ENCODE data around the gene ZNF746.
A peak's percentile ranks its signal among the peaks of the same experiment; 100 is the strongest.
"Not testable (repeated sequence)": the region's sequence is repeated elsewhere in the genome, so short reads cannot be mapped to it uniquely, and the experiment has no call there.

ZNF746 gene

DNA sequence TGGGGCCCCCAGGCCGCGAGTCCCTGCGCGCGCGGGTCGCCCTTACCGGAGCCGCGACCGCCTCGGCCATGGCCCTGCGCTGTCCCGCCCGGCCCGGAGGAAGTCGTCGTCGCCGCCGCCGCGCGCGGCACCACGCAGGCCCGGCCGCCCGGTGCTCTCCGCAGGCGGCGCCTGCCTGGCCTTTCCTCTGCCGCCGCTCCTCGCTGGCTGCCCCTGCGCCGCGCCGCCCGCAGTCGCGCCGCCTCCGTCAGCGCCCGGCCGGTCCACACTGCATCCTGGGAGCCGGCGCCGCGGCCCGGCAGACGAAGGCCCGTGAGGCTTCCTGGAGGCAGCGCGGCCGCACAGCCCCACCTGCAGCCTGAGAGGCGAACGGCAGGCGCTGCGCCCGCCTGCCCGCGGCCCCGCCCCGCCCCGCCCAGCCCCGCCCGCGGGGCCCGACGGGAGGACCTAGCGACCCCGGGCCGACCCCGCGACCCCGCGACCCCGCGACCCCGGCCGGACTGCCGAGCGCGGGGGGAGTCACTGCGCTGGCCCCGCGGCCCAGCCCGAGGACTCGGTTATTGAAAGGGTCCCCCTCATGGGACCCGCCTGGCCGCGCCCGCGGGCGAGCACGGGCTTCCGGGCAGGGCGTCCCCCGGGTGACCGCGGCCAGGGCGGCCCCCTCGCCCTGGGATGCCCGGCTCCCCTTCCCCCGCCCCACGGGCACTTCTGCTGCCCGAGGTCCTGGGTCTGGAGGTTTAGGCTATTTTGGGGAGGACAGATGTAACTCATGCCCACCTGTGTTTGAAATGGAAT, at the start of gene ZNF746:
ZNF746 (minus strand) TSS at position 343 of the 795 bp plus-strand sequence; CDS start at position 70, 273 bp downstream.
- DNase-seq (ENCODE audit: low spot score), result peak; percentile 97

DNA sequence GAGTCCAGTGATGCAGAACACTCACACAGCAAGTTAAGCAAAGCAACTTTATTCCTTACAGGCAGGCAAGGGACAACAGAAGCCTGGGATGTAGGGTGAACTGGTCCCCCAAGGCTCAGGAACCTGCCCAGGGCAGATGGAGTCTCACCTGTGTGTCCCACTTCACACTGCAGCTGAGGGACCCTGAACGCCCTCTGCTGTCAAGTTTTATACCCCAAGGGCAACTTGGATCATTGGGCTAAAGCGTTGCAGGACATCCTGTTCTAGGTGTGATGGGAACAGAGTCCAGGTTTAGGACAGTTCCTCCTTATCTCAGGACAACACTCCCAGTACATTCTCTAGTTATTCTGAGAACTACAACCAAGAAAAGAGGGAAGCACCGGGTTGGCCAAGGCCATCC, 49.5 kb upstream of the ZNF746 start:
- no peak for DNase-seq (ENCODE audit: low spot score)

DNA sequence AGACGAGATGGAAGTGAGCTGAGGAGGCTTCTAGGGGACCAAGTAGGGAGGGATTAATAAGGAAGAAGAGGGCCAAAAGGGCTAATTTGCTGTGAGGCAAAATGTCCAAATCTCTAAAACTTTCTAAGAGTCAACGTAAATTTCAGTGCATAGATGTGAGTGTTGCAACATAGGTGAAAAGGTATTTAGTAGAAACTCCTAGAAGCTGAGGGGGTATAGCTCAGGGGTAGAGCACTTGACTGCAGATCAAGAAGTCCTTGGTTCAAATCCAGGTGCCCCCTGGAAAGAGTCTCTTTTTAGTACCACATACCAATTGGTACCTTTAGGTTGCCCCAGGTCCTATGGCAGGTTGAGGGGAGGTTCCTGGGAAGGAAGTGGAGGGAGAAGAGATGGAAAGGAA, 48.7 kb upstream of the ZNF746 start:
- no peak for DNase-seq (ENCODE audit: low spot score)

DNA sequence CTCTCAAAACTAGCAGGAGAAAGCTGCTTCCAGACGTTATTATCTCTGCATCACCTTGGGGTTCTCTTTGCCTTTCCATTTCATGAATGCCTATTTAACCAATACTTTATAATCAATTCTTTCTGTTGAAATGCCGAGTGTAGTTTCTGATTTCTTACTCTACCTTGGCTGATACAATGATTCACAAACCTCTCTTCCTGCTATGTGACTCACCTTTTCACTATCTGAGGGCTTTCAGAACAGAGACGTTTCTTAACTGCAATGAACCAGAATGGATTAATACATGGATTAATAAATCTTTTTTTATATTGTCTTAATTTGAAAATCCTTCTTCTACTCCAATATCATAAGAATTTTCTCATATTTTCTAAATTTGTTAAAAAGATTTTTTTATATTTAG, 46.4 kb upstream of the ZNF746 start:
- no peak for DNase-seq (ENCODE audit: low spot score)

DNA sequence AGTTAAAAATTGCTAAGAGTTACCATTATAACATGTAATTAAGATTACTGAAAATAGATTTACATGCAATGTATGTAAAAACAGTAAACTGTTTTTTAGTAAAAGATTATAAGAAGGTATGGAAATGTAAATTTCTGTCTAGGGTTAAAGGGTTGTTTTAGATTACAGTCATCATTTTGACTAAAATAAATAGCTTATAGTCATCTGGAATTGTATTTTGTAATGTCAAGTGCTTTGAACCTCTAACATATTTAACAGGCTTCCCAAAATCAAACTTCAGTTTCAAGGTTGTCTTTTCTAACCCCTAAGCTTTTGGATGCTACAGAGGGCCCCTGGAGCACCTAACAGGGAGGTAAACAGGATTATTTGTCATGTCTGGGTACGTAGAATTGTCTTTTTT, 35.0 kb upstream of the ZNF746 start:
- no peak for DNase-seq (ENCODE audit: low spot score)

DNA sequence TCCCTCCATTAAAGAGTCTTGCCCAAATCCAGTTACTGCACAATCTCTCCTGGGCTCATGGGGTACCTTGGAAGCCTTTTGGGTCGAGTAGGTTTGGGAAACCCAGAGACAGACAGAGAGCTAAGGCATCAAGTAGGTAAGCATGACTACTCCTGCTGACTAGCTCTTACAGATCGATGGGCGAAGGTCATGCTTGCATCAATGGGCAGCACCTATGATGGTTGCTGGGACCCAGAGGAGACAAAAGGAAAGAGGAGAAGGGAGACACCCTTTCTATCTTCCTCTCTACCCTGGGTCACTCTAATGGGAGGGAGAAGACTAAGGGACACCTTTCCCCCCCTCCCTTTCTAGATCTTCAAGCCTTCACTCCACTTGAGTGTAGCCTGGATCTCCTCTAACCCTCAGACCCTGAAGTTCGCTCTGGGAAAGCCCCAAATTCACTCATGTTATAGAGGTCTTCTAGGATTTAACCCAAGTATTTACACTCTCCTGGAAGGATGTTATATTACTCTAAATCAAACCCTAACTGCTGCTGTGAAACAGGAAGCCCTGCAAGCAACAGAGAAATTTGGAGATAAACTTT, 31.6 kb upstream of the ZNF746 start:
- DNase-seq (ENCODE audit: low spot score), result no peak

DNA sequence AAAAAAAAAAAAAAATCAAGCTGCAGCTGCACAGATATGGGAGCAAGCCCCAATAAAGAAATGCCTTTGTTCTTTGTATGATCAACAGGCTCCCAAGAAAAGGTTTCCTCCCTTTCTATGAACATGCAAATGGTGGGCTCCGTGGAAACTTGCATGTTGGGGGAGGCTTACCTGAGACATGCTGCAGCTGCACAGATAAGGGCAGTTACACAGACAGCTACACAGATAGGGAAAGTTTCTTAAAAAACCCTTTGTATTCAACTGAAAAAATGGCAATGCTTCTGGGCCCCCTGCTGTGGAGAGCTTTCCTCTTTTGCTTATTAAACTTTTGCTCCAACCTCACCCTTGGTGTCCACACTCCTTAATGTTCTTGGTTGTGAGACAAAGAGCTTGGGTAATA, 29.8 kb upstream of the ZNF746 start:
- no peak for DNase-seq (ENCODE audit: low spot score)

DNA sequence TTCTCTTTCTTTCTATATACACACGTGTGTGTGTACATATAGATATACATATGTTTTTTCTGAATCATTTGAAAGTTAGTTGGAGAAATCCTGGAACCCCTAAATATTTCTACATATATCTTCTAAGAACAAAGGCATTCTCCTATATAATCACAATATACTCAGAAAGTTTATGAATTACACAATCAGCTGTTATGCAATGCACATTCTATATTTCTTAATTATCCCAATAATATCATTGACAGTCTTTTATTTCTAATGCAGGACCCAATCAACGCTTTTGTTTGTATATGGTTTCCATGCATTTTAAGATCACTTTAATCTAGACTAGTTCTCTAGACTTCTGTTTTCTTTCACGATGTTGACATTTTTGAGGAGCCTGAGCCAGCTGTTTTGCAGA, 27.7 kb upstream of the ZNF746 start:
- no peak for DNase-seq (ENCODE audit: low spot score)

DNA sequence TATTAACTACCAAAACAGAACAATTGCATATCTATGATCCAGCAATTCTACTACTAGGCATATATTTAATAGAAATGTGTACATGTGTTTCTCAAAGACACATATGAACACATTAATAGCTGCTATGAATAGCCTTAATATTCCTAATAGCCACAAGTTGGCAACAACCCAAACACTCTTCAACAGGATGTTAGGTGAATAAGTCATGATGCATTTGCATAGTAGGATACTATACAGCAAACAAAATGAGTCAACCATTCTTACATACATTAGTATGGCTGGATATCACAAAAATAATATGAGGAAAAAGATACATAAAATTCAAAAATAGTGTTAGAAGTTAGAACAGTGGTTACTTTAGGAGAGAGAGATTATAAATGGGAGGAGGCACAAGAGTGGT, 26.8 kb upstream of the ZNF746 start:
- DNase-seq (ENCODE audit: low spot score), result no peak

DNA sequence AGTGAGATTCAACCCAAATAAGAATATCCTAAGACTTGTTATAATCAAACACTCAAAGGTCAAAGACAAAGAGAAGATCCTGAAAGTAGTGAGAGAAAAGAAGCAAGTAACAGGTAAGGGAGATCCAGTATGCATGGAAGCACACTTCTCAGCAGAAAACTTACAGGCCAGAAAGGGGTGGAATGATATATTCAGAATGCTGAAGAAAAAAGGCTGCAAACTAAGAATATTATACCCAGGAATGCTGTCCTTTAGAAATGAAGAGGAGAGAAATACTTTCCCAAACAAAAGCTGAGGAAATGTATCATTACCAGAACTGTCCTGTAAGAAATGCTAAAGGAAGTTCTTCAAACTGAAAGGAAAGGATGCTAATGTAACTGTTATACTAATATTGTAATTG, 12.6 kb upstream of the ZNF746 start:
- DNase-seq (ENCODE audit: low spot score), result no peak

DNA sequence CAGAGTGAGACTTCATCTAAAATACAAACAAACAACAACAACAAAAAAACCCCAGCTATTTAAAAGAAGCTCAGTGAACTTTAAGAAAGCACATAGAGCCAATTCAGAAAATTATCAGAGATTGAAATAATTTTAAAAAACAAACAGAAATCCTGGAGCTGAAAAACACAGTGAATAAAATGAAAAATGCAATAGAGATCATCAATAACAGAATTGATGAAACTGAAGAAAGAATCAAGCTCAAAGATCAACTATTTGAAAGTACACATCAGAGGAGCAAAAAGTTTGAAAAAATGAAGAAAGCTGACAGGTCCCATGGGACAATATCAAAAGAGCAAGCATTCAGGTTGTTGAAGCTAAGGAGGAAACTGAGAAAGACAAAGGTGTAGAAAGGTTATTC, 12.2 kb upstream of the ZNF746 start:
- DNase-seq (ENCODE audit: low spot score), result no peak

DNA sequence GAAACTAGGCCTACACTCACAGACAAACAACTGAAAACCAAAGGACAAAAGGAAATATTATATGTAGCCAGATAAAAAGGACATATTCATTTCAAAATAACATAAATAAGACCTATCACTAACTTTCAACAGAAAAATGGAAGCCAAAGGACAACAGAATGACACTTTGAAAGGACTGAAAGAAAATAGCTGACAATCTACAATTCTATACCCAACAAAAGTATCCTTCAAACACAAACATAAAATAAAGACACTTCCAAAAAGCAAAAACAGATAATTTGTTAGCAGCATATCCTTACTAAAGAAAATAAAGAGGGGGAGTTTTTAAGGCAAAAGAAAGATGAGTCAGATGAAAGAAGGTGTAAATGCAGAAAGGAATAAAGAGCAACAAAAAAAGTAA, 7.9 kb upstream of the ZNF746 start:
- no peak for DNase-seq (ENCODE audit: low spot score)

DNA sequence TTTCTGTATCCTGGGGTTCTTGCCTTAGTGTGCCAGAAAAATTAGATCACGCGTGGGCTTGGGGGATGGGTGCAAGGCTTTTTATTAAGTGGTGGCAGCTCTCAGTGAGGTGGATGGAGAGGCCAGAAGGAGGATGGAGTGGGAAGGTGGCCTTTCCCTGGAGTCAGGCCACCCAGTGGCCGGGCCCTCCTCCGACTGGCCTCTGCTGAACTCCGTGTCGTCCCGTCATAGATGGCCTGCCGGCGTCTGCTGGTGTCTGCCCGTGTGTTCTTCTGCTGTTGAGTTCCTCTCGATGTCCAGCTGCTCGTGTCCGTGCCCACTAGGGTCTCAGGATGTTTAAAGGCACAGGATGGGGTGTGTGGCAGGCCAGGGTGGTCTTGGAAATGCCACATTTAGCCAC, 4.0 kb upstream of the ZNF746 start:
- DNase-seq (ENCODE audit: low spot score), result no peak

DNA sequence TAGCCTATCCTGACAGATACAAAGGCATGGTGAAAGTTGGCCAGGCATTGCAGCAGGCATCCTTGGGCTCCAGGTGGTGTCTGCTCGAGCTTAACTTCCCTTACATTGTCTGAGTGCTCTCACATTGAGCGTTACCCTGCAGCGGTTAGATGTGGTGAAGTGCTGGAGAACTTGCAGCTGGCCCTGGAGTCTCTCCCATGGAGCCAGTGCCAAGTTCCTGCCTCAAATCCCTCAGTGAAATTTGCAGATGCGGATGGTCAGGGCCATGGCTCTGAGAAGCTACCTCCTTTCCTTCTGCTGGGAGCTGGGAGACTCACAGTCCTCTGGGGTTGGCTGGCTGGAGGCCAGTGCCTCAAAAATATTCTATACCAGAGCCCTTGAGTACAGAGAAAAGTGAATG, 3.3 kb upstream of the ZNF746 start:
- no peak for DNase-seq (ENCODE audit: low spot score)

DNA sequence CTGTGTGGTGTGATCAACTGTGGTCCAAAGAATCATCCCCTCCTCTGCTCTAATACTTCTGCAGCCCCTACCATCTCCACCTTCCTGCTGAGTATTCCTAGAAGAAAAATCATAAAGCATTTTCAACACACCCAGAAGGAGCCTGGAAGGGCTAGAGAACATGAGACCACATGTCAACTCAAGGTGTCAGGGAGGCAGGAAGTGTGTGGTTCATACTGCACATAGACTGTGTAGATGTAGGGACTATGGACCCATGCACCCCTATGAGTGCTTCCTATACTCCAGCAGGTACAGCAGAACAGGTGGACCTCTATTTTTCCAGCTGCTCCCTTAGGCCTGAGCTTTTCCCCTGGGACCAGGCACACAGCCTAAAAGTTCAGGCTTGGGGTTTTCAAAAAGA, 2.6 kb upstream of the ZNF746 start:
- no peak for DNase-seq (ENCODE audit: low spot score)

DNA sequence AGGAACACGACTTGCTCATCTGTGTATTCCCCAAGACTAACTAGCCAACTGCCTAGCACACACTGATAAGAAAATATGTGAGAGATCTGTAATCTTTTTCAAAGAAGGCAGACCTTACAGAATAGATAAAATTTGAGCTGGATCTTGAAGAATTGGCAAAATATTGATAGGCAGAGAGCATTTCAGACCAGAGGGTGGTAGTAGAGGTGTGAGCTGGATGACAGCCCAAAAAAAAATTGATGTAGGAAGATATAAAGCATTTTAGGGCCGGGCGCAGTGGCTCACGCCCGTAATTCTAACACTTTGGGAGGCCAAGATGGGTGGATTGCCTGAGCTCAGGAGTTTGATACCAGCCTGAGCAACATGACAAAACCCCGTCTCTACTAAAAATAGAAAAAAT, 1.2 kb upstream of the ZNF746 start:
- no peak for DNase-seq (ENCODE audit: low spot score)

DNA sequence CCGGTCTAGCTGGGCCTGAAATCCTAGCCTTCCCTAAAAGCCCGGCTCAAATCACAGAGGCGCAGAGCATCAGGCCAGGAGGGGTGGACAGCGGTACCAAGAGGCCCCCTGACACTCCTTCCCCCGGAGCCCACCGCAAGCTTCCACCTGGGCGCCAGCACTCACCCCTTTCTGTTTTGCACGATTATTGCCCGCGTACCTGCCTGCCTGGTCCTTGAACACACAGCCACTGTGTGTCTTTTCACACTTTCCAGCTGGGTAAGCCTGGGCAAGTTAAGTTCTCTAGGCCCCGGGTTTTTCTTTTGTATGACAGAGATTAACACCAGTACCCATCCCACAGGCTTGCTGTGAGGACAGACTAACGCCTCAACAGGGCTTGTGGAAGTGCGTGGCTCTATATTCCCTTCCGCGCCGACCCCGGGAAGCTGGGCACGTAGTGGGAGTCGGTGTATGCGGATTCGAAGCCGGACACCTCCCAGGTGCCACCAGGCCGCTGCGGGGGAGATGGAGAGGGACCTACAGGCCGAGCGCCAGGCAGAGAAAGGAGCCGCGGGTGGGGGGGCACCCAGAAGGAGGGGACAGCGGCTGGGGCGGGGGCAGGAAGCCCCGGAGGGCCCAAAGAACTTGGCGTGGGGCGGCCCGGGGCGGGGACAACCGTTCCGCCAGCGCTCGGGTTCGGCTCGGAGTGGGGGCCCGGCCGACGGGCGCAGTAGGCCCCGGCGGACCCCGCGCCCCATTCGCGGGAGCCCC, 792 bp downstream of the ZNF746 start:
- peak; percentile 73 for DNase-seq (ENCODE audit: low spot score)

DNA sequence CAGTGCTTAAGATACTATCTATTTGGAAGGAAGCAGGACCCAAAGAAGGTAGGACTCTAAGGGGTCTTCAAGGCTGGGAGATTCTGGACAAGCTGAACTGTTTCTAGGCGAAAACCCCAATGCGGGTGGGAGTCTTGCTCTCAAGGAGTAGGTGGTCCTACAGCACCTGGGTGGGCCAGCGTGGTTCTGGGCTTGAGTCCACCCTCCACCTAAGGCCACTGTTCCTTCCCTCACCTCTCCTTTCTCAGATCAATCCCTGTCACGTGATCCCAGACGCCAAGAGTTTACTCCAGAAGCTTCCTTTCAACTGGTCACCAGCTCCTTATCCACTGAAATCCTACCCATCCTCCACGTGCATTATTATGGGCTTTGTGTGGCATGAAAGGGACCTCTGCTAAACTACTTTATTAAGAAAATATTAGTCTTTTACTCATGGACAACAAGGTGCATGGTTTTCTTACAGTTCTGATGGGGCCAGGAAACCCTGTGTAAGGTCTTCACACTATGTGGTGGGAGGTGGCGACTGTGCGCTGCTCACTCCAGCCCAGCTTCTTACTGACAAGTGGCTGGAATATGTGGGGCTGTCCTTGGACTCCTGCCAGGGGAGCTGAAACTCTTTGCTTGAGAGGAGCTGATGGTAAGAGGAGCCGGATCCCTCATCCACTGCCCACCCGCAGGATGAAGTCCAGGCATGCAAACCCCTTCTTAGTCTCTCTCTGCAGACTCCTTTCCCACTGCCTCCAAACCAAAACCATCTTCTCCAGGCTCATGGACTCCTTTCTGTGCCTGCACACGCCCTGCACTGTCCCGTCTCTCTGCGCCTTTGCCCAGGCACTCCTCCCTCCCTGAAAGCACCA, 1.6 kb downstream of the ZNF746 start:
- peak; percentile 48 for DNase-seq (ENCODE audit: low spot score)

DNA sequence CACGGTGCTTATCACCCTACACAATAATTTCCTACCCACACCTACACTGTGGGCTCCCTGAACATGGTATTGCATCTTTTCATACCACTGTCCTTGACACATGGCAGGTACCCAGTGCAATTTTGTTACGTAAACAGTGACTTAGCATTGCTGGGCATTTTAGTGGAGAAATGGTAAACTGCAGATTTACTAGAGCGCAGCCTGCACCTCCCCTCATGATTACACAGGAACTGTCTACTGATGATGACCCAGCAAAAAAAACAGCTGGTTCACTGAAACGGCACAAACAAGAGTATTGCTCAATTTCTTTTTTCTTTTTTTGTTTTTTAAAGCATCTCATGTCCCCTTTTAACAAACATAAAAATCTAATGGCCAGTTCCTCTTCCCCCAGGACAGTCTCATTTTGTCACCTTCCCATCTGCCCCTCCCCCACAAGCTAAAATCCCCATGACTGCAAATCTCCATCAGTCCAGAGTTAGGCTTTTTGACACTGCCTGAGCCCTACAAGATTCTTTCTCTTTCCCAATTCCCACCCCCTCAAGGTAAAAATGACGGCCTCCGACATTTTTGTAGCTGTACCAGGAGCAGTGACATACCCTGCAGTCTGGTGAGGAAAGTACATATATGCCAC, 2.8 kb downstream of the ZNF746 start:
- DNase-seq (ENCODE audit: low spot score), result no peak

DNA sequence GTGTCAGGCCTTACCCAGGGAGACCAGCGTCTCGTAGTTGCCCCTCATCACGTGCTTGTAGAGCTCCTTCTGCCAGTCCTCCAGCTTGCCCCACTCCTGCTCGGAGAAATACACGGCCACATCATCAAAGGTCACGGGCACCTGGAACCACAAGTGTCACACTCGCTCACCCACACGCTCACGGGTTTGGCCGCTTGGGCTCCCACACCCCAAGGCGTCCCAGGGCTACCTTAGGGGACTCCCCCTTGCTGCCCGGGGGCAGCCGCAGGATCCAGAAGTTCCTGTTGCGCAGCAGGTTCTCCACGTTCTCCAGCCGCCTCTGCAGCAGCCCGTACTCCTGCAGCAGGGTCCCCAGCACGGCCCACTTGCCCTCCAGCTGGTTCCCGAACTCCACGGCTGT, 3.6 kb downstream of the ZNF746 start:
- DNase-seq (ENCODE audit: low spot score), result not testable (repeated sequence)

DNA sequence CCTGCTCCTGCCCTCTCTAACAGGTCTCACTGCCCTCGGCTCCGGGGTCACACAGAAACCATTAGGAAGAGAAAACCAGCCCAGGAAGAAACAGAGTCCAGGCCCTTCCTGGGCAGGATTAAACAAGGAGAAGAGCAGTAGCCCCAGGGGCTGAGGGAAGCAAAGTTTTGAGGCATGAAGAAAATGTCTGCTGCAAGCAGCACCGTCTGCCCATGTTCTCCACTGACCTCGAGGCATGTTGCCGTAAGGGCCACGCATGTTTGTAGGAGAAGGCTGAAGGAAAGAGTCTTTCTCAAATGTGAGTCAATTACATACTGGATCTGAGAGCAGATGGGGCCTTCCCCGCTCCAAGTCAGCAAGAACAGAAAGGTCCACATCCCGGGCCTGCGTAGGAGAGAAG, 4.2 kb downstream of the ZNF746 start:
- no peak for DNase-seq (ENCODE audit: low spot score)
